H9 (cell line): Measurements from ENCODE around the gene RPS4Y1. TPM values are rescaled to one million over a fixed set of nuclear protein-coding genes. Genes with fewer than 3 reads are reported as not detected.

Experiments used
- DNase-seq: peaks from one replicate; pipeline ENCODE4 v3.0.0-alpha.2; 2017
- H2AFZ ChIP-seq: one replicate; pipeline ENCODE4 v1.6.1; 2013; ENCODE audit warnings: mild to moderate bottlenecking, low read length, control low read depth, moderate library complexity
- H2AK5ac ChIP-seq: 2 replicates; pipeline ENCODE4 v1.6.1; 2013; ENCODE audit warnings: low read length, control low read depth, mixed read lengths; ENCODE audit not compliant: insufficient read length
- H2BK120ac ChIP-seq: one replicate; pipeline ENCODE4 v1.6.1; 2013; ENCODE audit warnings: low read depth, mild to moderate bottlenecking, low read length, control low read depth, inconsistent platforms; ENCODE audit not compliant: poor library complexity, severe bottlenecking
- H2BK12ac ChIP-seq: 2 replicates; pipeline ENCODE4 v1.6.1; 2013; ENCODE audit warnings: low read length, control low read depth, mixed read lengths, low read depth; ENCODE audit not compliant: insufficient read length
- H2BK15ac ChIP-seq: 2 replicates; pipeline ENCODE4 v1.6.1; 2013; ENCODE audit warnings: low read depth, low read length, control low read depth
- H2BK20ac ChIP-seq: one replicate; pipeline ENCODE4 v1.6.1; 2013; ENCODE audit warnings: low read depth, mild to moderate bottlenecking, low read length, control low read depth, inconsistent platforms; ENCODE audit not compliant: poor library complexity, severe bottlenecking
- H2BK5ac ChIP-seq: 2 replicates; pipeline ENCODE4 v1.6.1; 2013; ENCODE audit warnings: low read length, control low read depth, mixed read lengths; ENCODE audit not compliant: insufficient read length
- H3K14ac ChIP-seq: 2 replicates; pipeline ENCODE4 v1.6.1; 2013; ENCODE audit warnings: low read length, control low read depth; ENCODE audit not compliant: insufficient read depth
- H3K18ac ChIP-seq: 2 replicates; pipeline ENCODE4 v1.6.1; 2013; ENCODE audit warnings: low read depth, mild to moderate bottlenecking, mixed read lengths, low read length, control low read depth; ENCODE audit not compliant: insufficient read length
- H3K23ac ChIP-seq: 2 replicates; pipeline ENCODE4 v1.6.1; 2013; ENCODE audit warnings: low read length, control low read depth, mixed read lengths, low read depth; ENCODE audit not compliant: insufficient read length
- H3K23me2 ChIP-seq: 2 replicates; pipeline ENCODE4 v1.6.1; 2013; ENCODE audit warnings: low read depth, mild to moderate bottlenecking, mixed read lengths, low read length, control low read depth; ENCODE audit not compliant: insufficient read length, poor library complexity, severe bottlenecking
- H3K27ac ChIP-seq: 2 replicates; pipeline ENCODE4 v1.5.1; 2013; ENCODE audit warnings: low read length, control low read depth, mixed read lengths, low read depth; ENCODE audit not compliant: insufficient read length
- H3K27me3 ChIP-seq: 2 replicates; pipeline ENCODE4 v1.6.1; 2013; ENCODE audit warnings: low read length, control low read depth, inconsistent platforms; ENCODE audit not compliant: insufficient read depth
- H3K4ac ChIP-seq: 2 replicates; pipeline ENCODE4 v1.6.1; 2013; ENCODE audit warnings: low read depth, mild to moderate bottlenecking, control low read depth, inconsistent platforms, low read length, moderate library complexity
- H3K4me1 ChIP-seq: 2 replicates; pipeline ENCODE4 v1.6.1; 2013; ENCODE audit warnings: low read length, control low read depth, inconsistent platforms; ENCODE audit not compliant: insufficient read depth
- H3K4me2 ChIP-seq: 2 replicates; pipeline ENCODE4 v1.6.1; 2013; ENCODE audit warnings: low read length, control low read depth, mixed read lengths; ENCODE audit not compliant: insufficient read length, insufficient read depth
- H3K56ac ChIP-seq: 2 replicates; pipeline ENCODE4 v1.6.1; 2013; ENCODE audit warnings: low read depth, mild to moderate bottlenecking, mixed read lengths, low read length, control low read depth; ENCODE audit not compliant: insufficient read length
- H3K79me1 ChIP-seq: 2 replicates; pipeline ENCODE4 v1.6.1; 2013; ENCODE audit warnings: low read depth, mild to moderate bottlenecking, moderate library complexity, low read length, control low read depth, inconsistent platforms; ENCODE audit not compliant: insufficient read depth, poor library complexity, severe bottlenecking
- H3K79me2 ChIP-seq: 2 replicates; pipeline ENCODE4 v1.6.1; 2013; ENCODE audit warnings: low read length, control low read depth, inconsistent platforms; ENCODE audit not compliant: insufficient read depth
- H3K9ac ChIP-seq: 2 replicates; pipeline ENCODE4 v1.6.1; 2013; ENCODE audit warnings: low read length, control low read depth, mixed read lengths; ENCODE audit not compliant: insufficient read length; ENCODE audit errors: extremely low read depth
- H3K9me3 ChIP-seq: one replicate; pipeline ENCODE4 v1.6.1; 2013; ENCODE audit warnings: low read depth, low read length, inconsistent platforms; ENCODE audit not compliant: control insufficient read depth
- H3T11ph ChIP-seq: one replicate; pipeline ENCODE4 v1.6.1; 2013; ENCODE audit warnings: mild to moderate bottlenecking, low read length, control low read depth, inconsistent platforms
- H4K20me1 ChIP-seq: one replicate; pipeline ENCODE4 v1.6.1; 2013; ENCODE audit not compliant: control insufficient read depth, insufficient read length, insufficient read depth
- H4K5ac ChIP-seq: 2 replicates; pipeline ENCODE4 v1.6.1; 2013; ENCODE audit warnings: low read depth, mild to moderate bottlenecking, mixed read lengths, low read length, control low read depth; ENCODE audit not compliant: insufficient read length
- H4K8ac ChIP-seq: replicated peaks from 2 replicates; pipeline ENCODE4 v1.6.1; 2013; ENCODE audit warnings: low read length, control low read depth, mixed read lengths, low read depth; ENCODE audit not compliant: insufficient read length
- H4K91ac ChIP-seq: 2 replicates; pipeline ENCODE4 v1.6.1; 2013; ENCODE audit warnings: low read depth, mild to moderate bottlenecking, moderate library complexity, mixed read lengths, low read length, control low read depth; ENCODE audit not compliant: insufficient read length
- H3K27ac Mint-ChIP-seq, 3 experiments: 2 replicates in 2 of 3; 3 replicates in 1 of 3; pipeline ENCODE4 v1.8.0; 2020 to 2021; ENCODE audit warnings: mixed read lengths in 3 of 3, mild to moderate bottlenecking in 1 of 3, moderate library complexity in 1 of 3
- H3K27me3 Mint-ChIP-seq: 2 replicates; pipeline ENCODE4 v1.8.0; 2021; ENCODE audit warnings: low read depth, mild to moderate bottlenecking, moderate library complexity, mixed read lengths
- H3K36me3 Mint-ChIP-seq, 3 experiments: 2 replicates in 2 of 3; 3 replicates in 1 of 3; pipeline ENCODE4 v1.8.0; 2020 to 2021; ENCODE audit warnings: low read depth in 3 of 3, mixed read lengths in 3 of 3; ENCODE audit not compliant: insufficient read depth in 1 of 3
- H3K4me1 Mint-ChIP-seq, 2 experiments: 2 replicates each; pipeline ENCODE4 v1.8.0; 2020; ENCODE audit warnings: mixed read lengths in 2 of 2
- H3K4me3 Mint-ChIP-seq, 2 experiments: 2 replicates in 1 of 2; 3 replicates in 1 of 2; pipeline ENCODE4 v1.8.0; 2020 to 2021; ENCODE audit warnings: mild to moderate bottlenecking in 2 of 2, mixed read lengths in 2 of 2, moderate library complexity in 1 of 2
- H3K9me3 Mint-ChIP-seq, 2 experiments: 2 replicates in 1 of 2; 3 replicates in 1 of 2; pipeline ENCODE4 v1.8.0; 2020; ENCODE audit warnings: mild to moderate bottlenecking in 2 of 2, mixed read lengths in 2 of 2, moderate library complexity in 1 of 2
- CTCF ChIP-seq: fragments of 200-600 bp; sonication (generic); conservative IDR thresholded peaks from 3 replicates; pipeline ENCODE4 v1.8.0; 2021; ENCODE audit warnings: antibody characterized with exemption, mild to moderate bottlenecking
- WGBS: extraction: QIAGEN DNeasy Blood & Tissue Kit; methylation state at CpG from one replicate; pipeline ENCODE4 v1.1.7; 2013; ENCODE audit warnings: missing lambda C conversion rate, low lambda C conversion rate, mixed read lengths; ENCODE audit not compliant: insufficient read length; ENCODE audit errors: extremely low coverage; 5-methylcytosine and 5-hydroxymethylcytosine counted together
- total RNA-seq: library from RNA; stranded (reverse); gene quantifications from 2 replicates; pipeline ENCODE4 v1.2.1, GENCODE V29; 2021

Gene RPS4Y1
- total RNA-seq, 1 experiment from 2014 or later, result not detected

- Mint-ChIP-seq H3K27ac (no peak overlapping the region), H3K9me3 (no peaks in the 10 kb centered on the region), H3K27me3 (no peaks in the 10 kb centered on the region), H3K36me3 (no peaks in the 10 kb centered on the region), H3K4me3 (no peak overlapping the region), H3K4me1 (no peaks in the 10 kb centered on the region)
- H3K9me3 ChIP-seq, result no peaks in the 10 kb centered on the region
- H3K4me2 ChIP-seq, result no peak overlapping the region
- no peaks in the 10 kb centered on the region for H3K27me3 ChIP-seq
- no peak overlapping the region for H2BK120ac ChIP-seq
- no peak overlapping the region for H2BK20ac ChIP-seq
- no peak overlapping the region for H3K18ac ChIP-seq
- no peak overlapping the region for H3K9ac ChIP-seq
- H3K27ac ChIP-seq, result no peak overlapping the region
- H2BK15ac ChIP-seq, result no peak overlapping the region
- no peak overlapping the region for H4K91ac ChIP-seq
- no peak for DNase-seq
- H3K23ac ChIP-seq, result no peak overlapping the region
- no peaks in the 10 kb centered on the region for H3K4me1 ChIP-seq
- no peak overlapping the region for H3K14ac ChIP-seq
- H2BK12ac ChIP-seq, result no peak overlapping the region
- no peaks in the 10 kb centered on the region for H3K79me1 ChIP-seq
- H3K79me2 ChIP-seq, result no peaks in the 10 kb centered on the region
- no peak overlapping the region for H3K56ac ChIP-seq
- H3K23me2 ChIP-seq, result no peaks in the 10 kb centered on the region
- no peak overlapping the region for H4K5ac ChIP-seq
- WGBS, result no CpG with 5 or more reads among the region's 5 CpGs
- H2AK5ac ChIP-seq, result no peak overlapping the region
- H2BK5ac ChIP-seq, result no peak overlapping the region
- no peak for TF ChIP-seq CTCF
- no peak overlapping the region for H3K4ac ChIP-seq
- no peaks in the 10 kb centered on the region for H4K20me1 ChIP-seq
- H2AFZ ChIP-seq, result no peak overlapping the region
- H3T11ph ChIP-seq, result no peak overlapping the region
- H4K8ac ChIP-seq, result no peak overlapping the region
Measured at GRCh38 chrY:2828497-2828896, 12.9 kb upstream of the RPS4Y1 start.
